ENCODE results near the gene TMEM170A.
"Not testable (repeated sequence)": the region's sequence is repeated elsewhere in the genome, so short reads cannot be mapped to it uniquely, and the experiment has no call there.

The TMEM170A gene

DNA sequence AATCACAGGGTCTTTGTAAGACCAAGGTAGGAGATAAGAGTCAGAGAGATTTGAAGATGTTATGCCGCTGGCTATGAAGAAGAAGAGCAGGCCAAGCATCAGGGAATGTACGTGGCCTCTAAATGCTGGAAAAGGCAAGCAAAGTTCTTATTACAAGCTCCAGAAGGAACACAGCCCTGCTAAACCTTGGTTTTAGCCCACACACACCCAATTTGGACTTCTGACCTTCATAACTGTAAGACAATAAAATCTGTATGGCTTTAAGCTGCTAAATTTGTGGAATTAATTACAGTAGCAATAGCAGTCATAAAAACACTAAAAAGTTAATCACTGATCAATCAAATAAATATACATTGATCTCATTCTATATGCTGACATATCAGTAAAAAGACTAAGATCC is 6.0 kb downstream of the TMEM170A start:
- no peak for TF ChIP-seq EZH2phosphoT487 (IDR thresholded peaks at IDR 0.05; ENCODE audit: low read depth)
- Histone ChIP-seq H3K4me3 (ENCODE audit: low read length) (no peak overlapping the region), H3K27ac (ENCODE audit: low read length) (no peak overlapping the region), H3K36me3 (replicated peaks; ENCODE audit: low read depth, low read length) (peaks cover 2% of the 10 kb centered on the region), H3K27me3 (ENCODE audit: low read depth, low read length) (no peaks in the 10 kb centered on the region), H3K4me2 (ENCODE audit: low read length) (no peak overlapping the region), H3K9ac (ENCODE audit: low read length) (no peak overlapping the region), H3K79me2 (ENCODE audit: low read length) (peaks cover 86% of the 10 kb centered on the region), H3K9me3 (ENCODE audit: insufficient read depth, low read length) (no peaks in the 10 kb centered on the region), H3K4me1 (ENCODE audit: low read length) (peaks cover 7% of the 10 kb centered on the region), H4K20me1 (ENCODE audit: insufficient read depth, low read length) (peaks cover 67% of the 10 kb centered on the region), H2AFZ (ENCODE audit: low read depth, low read length) (no peak overlapping the region)

DNA sequence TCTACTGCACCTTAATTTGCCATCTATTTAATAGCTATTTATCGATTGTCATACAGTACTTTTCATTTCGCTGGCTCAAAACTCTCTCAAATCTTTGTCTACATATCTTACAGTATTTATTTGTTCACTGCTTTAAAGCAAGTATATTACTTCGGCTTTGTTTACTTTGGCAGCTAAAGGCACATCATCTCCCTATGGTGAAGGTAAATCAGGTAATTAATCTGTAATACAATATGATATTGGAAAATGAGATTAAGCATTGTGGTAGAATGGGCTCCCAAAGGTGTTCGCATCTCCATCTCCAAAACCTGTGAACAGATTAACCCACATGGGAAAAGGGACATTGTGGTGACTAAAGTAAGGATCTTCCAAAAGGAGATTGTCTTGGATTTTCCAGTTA is 6.5 kb downstream of the TMEM170A start:
- no peak for TF ChIP-seq EZH2phosphoT487 (IDR thresholded peaks at IDR 0.05; ENCODE audit: low read depth)
- TF ChIP-seq, protein P1, sequence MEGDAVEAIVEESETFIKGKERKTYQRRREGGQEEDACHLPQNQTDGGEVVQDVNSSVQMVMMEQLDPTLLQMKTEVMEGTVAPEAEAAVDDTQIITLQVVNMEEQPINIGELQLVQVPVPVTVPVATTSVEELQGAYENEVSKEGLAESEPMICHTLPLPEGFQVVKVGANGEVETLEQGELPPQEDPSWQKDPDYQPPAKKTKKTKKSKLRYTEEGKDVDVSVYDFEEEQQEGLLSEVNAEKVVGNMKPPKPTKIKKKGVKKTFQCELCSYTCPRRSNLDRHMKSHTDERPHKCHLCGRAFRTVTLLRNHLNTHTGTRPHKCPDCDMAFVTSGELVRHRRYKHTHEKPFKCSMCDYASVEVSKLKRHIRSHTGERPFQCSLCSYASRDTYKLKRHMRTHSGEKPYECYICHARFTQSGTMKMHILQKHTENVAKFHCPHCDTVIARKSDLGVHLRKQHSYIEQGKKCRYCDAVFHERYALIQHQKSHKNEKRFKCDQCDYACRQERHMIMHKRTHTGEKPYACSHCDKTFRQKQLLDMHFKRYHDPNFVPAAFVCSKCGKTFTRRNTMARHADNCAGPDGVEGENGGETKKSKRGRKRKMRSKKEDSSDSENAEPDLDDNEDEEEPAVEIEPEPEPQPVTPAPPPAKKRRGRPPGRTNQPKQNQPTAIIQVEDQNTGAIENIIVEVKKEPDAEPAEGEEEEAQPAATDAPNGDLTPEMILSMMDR (IDR thresholded peaks at IDR 0.05; ENCODE audit: low read depth, low read length), result no peak
- no peak overlapping the region for H3K4me2 ChIP-seq (ENCODE audit: low read length)
- H3K4me1 ChIP-seq (ENCODE audit: low read length), result peaks cover 6% of the 10 kb centered on the region
- H2AFZ ChIP-seq (ENCODE audit: low read depth, low read length), result no peak overlapping the region
- H3K27me3 ChIP-seq (ENCODE audit: low read depth, low read length), result no peaks in the 10 kb centered on the region
- H4K20me1 ChIP-seq (ENCODE audit: insufficient read depth, low read length), result peaks cover 69% of the 10 kb centered on the region
- no peak overlapping the region for H3K9ac ChIP-seq (ENCODE audit: low read length)
- no peaks in the 10 kb centered on the region for H3K9me3 ChIP-seq (ENCODE audit: insufficient read depth, low read length)
- no peak overlapping the region for H3K4me3 ChIP-seq (ENCODE audit: low read length)
- H3K27ac ChIP-seq (ENCODE audit: low read length), result no peak overlapping the region
- peaks cover 2% of the 10 kb centered on the region for H3K36me3 ChIP-seq (replicated peaks; ENCODE audit: low read depth, low read length)
- peaks cover 86% of the 10 kb centered on the region for H3K79me2 ChIP-seq (ENCODE audit: low read length)

DNA sequence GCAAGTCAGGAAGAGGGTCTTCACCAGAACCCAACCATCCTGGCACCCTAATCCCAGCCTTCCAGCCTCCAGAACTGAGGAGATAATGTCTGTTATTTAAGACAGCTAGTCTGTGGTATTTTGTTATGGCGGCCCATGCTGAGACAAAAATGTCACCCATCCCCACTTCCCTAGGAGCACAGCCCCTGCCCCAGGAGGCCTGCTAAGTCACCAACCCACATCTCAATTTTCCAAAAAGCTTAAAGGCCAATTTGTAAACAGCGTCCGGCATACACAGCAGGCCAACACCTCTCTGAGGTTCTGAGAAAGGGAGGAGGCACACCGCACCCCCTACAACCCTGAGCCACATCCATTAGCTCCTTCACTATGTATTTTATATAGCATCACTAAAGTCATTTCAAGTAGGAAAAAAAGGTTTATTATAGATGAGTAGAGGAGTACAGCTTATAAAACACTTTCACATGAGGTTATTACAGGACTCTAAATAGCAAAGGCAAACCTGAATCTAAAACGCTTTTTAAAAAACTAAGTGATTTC is 6.9 kb downstream of the TMEM170A start:
- H3K9ac ChIP-seq (ENCODE audit: low read length), result no peak overlapping the region
- peaks cover 2% of the 10 kb centered on the region for H3K36me3 ChIP-seq (replicated peaks; ENCODE audit: low read depth, low read length)
- no peak overlapping the region for H3K4me3 ChIP-seq (ENCODE audit: low read length)
- no peaks in the 10 kb centered on the region for H3K27me3 ChIP-seq (ENCODE audit: low read depth, low read length)
- H3K27ac ChIP-seq (ENCODE audit: low read length), result no peak overlapping the region
- H3K4me1 ChIP-seq (ENCODE audit: low read length), result peaks cover 2% of the 10 kb centered on the region
- no peak overlapping the region for H3K4me2 ChIP-seq (ENCODE audit: low read length)
- no peaks in the 10 kb centered on the region for H3K9me3 ChIP-seq (ENCODE audit: insufficient read depth, low read length)
- H4K20me1 ChIP-seq (ENCODE audit: insufficient read depth, low read length), result peaks cover 69% of the 10 kb centered on the region
- H2AFZ ChIP-seq (ENCODE audit: low read depth, low read length), result no peak overlapping the region
- peaks cover 86% of the 10 kb centered on the region for H3K79me2 ChIP-seq (ENCODE audit: low read length)
- TF ChIP-seq, protein P1 (IDR thresholded peaks at IDR 0.05; ENCODE audit: low read depth, low read length), result no peak
- no peak for TF ChIP-seq EZH2phosphoT487 (IDR thresholded peaks at IDR 0.05; ENCODE audit: low read depth)

DNA sequence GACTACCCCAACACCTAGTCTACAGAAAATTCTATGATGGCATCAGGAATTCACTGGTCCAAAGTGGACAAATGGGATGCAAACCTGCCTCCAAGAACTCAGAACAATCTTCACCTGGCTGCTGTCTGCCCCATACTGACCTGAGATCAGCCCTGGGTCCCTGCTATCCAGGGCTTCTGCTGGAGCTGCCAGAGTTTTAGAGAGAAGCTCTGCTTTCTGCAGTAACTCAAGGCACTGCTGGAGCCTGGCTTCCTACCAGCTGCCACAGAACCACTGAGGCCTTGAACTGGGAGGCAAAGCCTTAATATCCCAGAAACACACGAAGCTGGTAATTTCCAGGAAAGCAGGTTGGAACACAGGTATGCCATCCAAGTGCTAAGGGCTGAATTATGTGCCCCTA is 7.5 kb downstream of the TMEM170A start:
- Histone ChIP-seq H3K36me3 (replicated peaks; ENCODE audit: low read depth, low read length) (peaks cover 2% of the 10 kb centered on the region), H3K27me3 (ENCODE audit: low read depth, low read length) (no peaks in the 10 kb centered on the region), H3K79me2 (ENCODE audit: low read length) (peaks cover 84% of the 10 kb centered on the region), H3K4me1 (ENCODE audit: low read length) (no peaks in the 10 kb centered on the region), H3K9me3 (ENCODE audit: insufficient read depth, low read length) (no peaks in the 10 kb centered on the region), H4K20me1 (ENCODE audit: insufficient read depth, low read length) (peaks cover 67% of the 10 kb centered on the region), H2AFZ (ENCODE audit: low read depth, low read length) (no peak overlapping the region), H3K27ac (ENCODE audit: low read length) (no peak overlapping the region), H3K9ac (ENCODE audit: low read length) (no peak overlapping the region), H3K4me3 (ENCODE audit: low read length) (no peak overlapping the region), H3K4me2 (ENCODE audit: low read length) (no peak overlapping the region)
- TF ChIP-seq EZH2phosphoT487 (IDR thresholded peaks at IDR 0.05; ENCODE audit: low read depth), result no peak
- TF ChIP-seq, protein P1 (IDR thresholded peaks at IDR 0.05; ENCODE audit: low read depth, low read length), result no peak

DNA sequence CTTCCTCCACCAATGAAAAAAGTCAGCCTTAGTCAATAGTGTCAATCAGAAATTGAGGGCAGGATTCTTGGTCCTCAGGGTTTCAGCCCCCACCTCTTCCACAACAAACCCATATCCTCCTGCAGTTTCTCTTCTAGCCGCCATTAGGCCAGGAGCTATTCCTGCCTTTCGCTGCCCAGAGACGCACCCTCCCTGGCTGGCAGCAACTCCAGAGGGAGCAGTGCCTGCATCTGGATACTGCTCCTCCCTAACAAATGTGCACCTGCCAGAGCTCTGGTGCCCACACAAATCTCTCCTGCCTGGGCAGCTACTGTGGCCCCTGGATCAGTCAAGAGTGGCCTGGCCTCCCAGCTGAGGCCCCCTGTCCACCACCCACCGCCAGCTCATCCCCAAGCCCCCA is 8.0 kb downstream of the TMEM170A start:
- H3K27me3 ChIP-seq (ENCODE audit: low read depth, low read length); H3K27ac ChIP-seq (ENCODE audit: low read length); H3K4me1 ChIP-seq (ENCODE audit: low read length); H3K4me3 ChIP-seq (ENCODE audit: low read length); H3K9ac ChIP-seq (ENCODE audit: low read length); H2AFZ ChIP-seq (ENCODE audit: low read depth, low read length); H3K9me3 ChIP-seq (ENCODE audit: insufficient read depth, low read length); H3K36me3 ChIP-seq (replicated peaks; ENCODE audit: low read depth, low read length); H3K4me2 ChIP-seq (ENCODE audit: low read length): not testable (repeated sequence)
- peaks cover 63% of the 10 kb centered on the region for H4K20me1 ChIP-seq (ENCODE audit: insufficient read depth, low read length)
- H3K79me2 ChIP-seq (ENCODE audit: low read length), result peaks cover 79% of the 10 kb centered on the region

Data from OCI-LY3 (cell line).